K562 (cell line): ENCODE data around the gene PDGFD. TPM values are rescaled to one million over a fixed set of nuclear protein-coding genes. Genes with fewer than 3 reads are reported as not detected.
A peak's percentile ranks its signal among the peaks of the same experiment; 100 is the strongest.

Experiments
- ATAC-seq: fragments of 200-7000 bp; cut with Tn5 transposase; 3 replicates; pipeline ENCODE4 v1.9.1; 2020; ENCODE audit warnings: moderate library complexity
- BruUV-seq: library from RNA; stranded (reverse); fragments of 400-500 nt; replicated peaks from 2 replicates; lab custom pipeline; 2021; lab: Mats Ljungman, UMichigan
- CTCF ChIA-PET: fragments of 300-600 bp; formaldehyde crosslinking; extraction: SDS; loops from one replicate; lab custom pipeline; 2021; ENCODE audit warnings: low intra/inter-chr PET ratio; lab: Yijun Ruan, JAX
- POLR2A ChIA-PET: fragments of 300-600, 350-650 bp; sonication (Branson Sonifier 250); formaldehyde crosslinking; extraction: SDS; loops from one replicate; lab custom pipeline; 2021; ENCODE audit warnings: antibody characterized with exemption, inconsistent platforms; lab: Yijun Ruan, JAX
- DNase-seq, 4 experiments: peaks; one replicate each; pipeline versions ENCODE4 v3.0.0 to v3.0.0-alpha.2; 2011 to 2018; ENCODE audit warnings: low spot score in 3 of 4, mixed read lengths in 3 of 4; ENCODE audit errors: extremely low read depth in 1 of 4
- FAIRE-seq: peaks from 2 replicates; lab custom pipeline; 2011; peaks lifted over from hg19 to GRCh38; lab: Jason Lieb, UNC
- H2AFZ ChIP-seq: 2 replicates; pipeline ENCODE4 v1.6.0; 2011; ENCODE audit warnings: low read depth, low read length, control low read depth, inconsistent platforms
- H3K27ac ChIP-seq: fragments of 200-600 bp; 3 replicates; pipeline ENCODE4 v1.8.0; 2011; ENCODE audit warnings: low read depth, mild to moderate bottlenecking, control low read depth, inconsistent platforms, low read length, moderate library complexity, mixed read lengths; ENCODE audit errors: extremely low read depth
- H3K27me3 ChIP-seq, 2 experiments: fragments of 300-600 bp in 1 of 2; 2 replicates in 1 of 2; 3 replicates in 1 of 2; pipeline versions ENCODE4 v1.6.0 to v1.8.0; 2011; ENCODE audit warnings: inconsistent platforms in 2 of 2, low read length in 2 of 2, mild to moderate bottlenecking in 1 of 2, mixed read lengths in 1 of 2, moderate library complexity in 1 of 2; ENCODE audit not compliant: control insufficient read depth in 2 of 2, insufficient read depth in 2 of 2
- H3K36me3 ChIP-seq: fragments of 300-600 bp; 3 replicates; pipeline ENCODE4 v1.8.0; 2011; ENCODE audit warnings: mild to moderate bottlenecking, low read length, inconsistent platforms; ENCODE audit not compliant: control insufficient read depth, insufficient read depth
- H3K4me1 ChIP-seq, 2 experiments: fragments of 200-600 bp in 1 of 2; replicated peaks in 1 of 2; 2 replicates in 1 of 2; 3 replicates in 1 of 2; pipeline versions ENCODE4 v1.5.1 to v1.8.0; 2011; ENCODE audit warnings: inconsistent platforms in 2 of 2, low read length in 2 of 2, mild to moderate bottlenecking in 1 of 2, mixed read lengths in 1 of 2, moderate library complexity in 1 of 2; ENCODE audit not compliant: control insufficient read depth in 2 of 2, insufficient read depth in 2 of 2
- H3K4me2 ChIP-seq: 2 replicates; pipeline ENCODE4 v1.6.1; 2011; ENCODE audit warnings: low read length, control low read depth, inconsistent platforms, mixed read lengths; ENCODE audit not compliant: insufficient read depth
- H3K4me3 ChIP-seq: fragments of 200-600 bp; sonication (generic), shearing (Covaris generic); 2 replicates; pipeline ENCODE4 v1.5.1; 2016; ENCODE audit warnings: control low read depth, inconsistent platforms
- H3K79me2 ChIP-seq: fragments of 200-600 bp; 3 replicates; pipeline ENCODE4 v1.8.0; 2011; ENCODE audit warnings: low read length, inconsistent platforms; ENCODE audit not compliant: control insufficient read depth, insufficient read depth
- H3K9ac ChIP-seq, 2 experiments: 2 replicates each; pipeline versions ENCODE4 v1.6.0 to v1.6.1; 2011; ENCODE audit warnings: low read depth in 2 of 2, low read length in 2 of 2, control low read depth in 1 of 2, inconsistent platforms in 1 of 2, mild to moderate bottlenecking in 1 of 2, mixed read lengths in 1 of 2; ENCODE audit not compliant: insufficient read depth in 1 of 2
- H3K9me1 ChIP-seq: one replicate; pipeline ENCODE4 v1.6.0; 2011; ENCODE audit warnings: inconsistent platforms, mild to moderate bottlenecking, low read length, moderate library complexity; ENCODE audit not compliant: control insufficient read depth, insufficient read depth
- H3K9me3 ChIP-seq: replicated peaks from 2 replicates; pipeline ENCODE4 v1.5.1; 2011; ENCODE audit warnings: low read depth, low read length, inconsistent platforms; ENCODE audit not compliant: control insufficient read depth, insufficient read depth
- H4K20me1 ChIP-seq: replicated peaks from 2 replicates; pipeline ENCODE4 v1.6.1; 2011; ENCODE audit warnings: low read length, inconsistent platforms, mixed read lengths; ENCODE audit not compliant: control insufficient read depth, insufficient read depth
- C11orf30 ChIP-seq: fragments of 450-650 bp; IDR thresholded peaks from 2 replicates; pipeline ENCODE4 v1.6.1; 2016; ENCODE audit warnings: low read depth, mild to moderate bottlenecking
- JUN ChIP-seq, 2 experiments: sonication (generic) in 1 of 2; formaldehyde crosslinking in 1 of 2; IDR thresholded peaks; 2 replicates each; pipeline versions ENCODE4 v1.6.1 to v1.8.0; 2012 to 2022; ENCODE audit warnings: borderline replicate concordance in 2 of 2, mild to moderate bottlenecking in 2 of 2, improper control_type of control experiment in 1 of 2, low read depth in 1 of 2, low read length in 1 of 2, missing genetic modification reagents in 1 of 2
- ZNF316 ChIP-seq: fragments of 450-650 bp; IDR thresholded peaks from 2 replicates; pipeline ENCODE4 v1.6.1; 2016
- WGBS: fragments of 100-300 bp; shearing (Covaris generic); methylation state at CpG from one replicate; pipeline ENCODE4 v1.1.6; 2016; ENCODE audit warnings: low coverage, mixed read lengths; ENCODE audit not compliant: insufficient coverage; ENCODE audit errors: missing lambda C conversion rate; 5-methylcytosine and 5-hydroxymethylcytosine counted together
- in situ Hi-C: fragments of 300-500 bp; cut with MboI; formaldehyde crosslinking; loops from 4 replicates; pipeline ENCODE4 v1.15.0; 2018; ENCODE audit warnings: inconsistent platforms, mixed read lengths
- intact Hi-C: fragments of 100-400 bp; cut with micrococcal nuclease; formaldehyde crosslinking; loops from 2 replicates; pipeline ENCODE4 v1.14.2; 2022
- polyA plus RNA-seq, 8 experiments: library from polyadenylated mRNA; depleted of rRNA in 4 of 8; stranded (reverse) in 5 of 8; unstranded in 3 of 8; fragments of >200 nt; fragmentation: Nextera tagmentation in 2 of 8; fragmentation: Illumina TruSeq in 1 of 8; extraction: Ambion mirVana in 2 of 8; extraction: Trizol in 1 of 8; gene quantifications; 2 replicates each; pipeline versions ENCODE4 v1.2.1 to v1.2.3, GENCODE V29; 2011 to 2014; ENCODE audit warnings: inconsistent platforms in 1 of 8, missing spikeins in 1 of 8
- total RNA-seq, 7 experiments: library from RNA; depleted of rRNA in 6 of 7; stranded (reverse); fragments of >200 nt in 6 of 7; fragmentation: Illumina TruSeq in 2 of 7; extraction: Trizol in 2 of 7; gene quantifications; 2 replicates each; pipeline versions ENCODE4 v1.2.1 to v1.2.3, GENCODE V29; 2011 to 2021; ENCODE audit warnings: low replicate concordance in 1 of 7
- TF ChIP-seq, protein P1 (sequence below): fragments of 450-650 bp; formaldehyde crosslinking; IDR thresholded peaks from 2 replicates; pipeline ENCODE4 v1.4.0; 2020; ENCODE audit warnings: mild to moderate bottlenecking, mixed read lengths
- TF ChIP-seq, protein P2 (sequence below), 2 experiments: IDR thresholded peaks; 2 replicates each; pipeline ENCODE4 v1.6.1; 2012; ENCODE audit warnings: improper control_type of control experiment in 2 of 2, low read depth in 2 of 2, low read length in 2 of 2, borderline replicate concordance in 1 of 2

PDGFD gene
- total and polyA plus RNA-seq, 9 of the 15 experiments (the other 6 are each of a cell fraction or from before 2014, with no cell fraction given) = 0.11 TPM; not detected in 8

DNA sequence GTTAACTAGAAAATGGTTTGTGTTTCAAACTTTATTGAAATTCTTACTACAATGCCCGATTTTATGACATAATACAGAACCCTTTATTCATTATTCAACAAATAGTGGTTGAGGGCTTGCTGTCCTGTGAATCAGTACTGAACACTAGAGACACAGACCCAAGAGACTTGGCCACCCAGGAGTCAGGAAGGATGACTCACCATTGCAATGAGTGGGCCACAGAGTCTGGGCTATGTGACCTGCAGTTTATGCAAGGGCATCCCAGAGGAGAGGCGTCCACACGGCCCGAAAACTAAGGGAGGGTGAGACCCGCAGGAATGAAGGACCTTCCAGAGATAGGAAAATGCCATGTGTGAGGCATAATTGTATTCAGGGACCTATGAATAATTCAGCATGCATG, 271.3 kb downstream of the PDGFD start (continued):
- TF ChIP-seq, protein P1, sequence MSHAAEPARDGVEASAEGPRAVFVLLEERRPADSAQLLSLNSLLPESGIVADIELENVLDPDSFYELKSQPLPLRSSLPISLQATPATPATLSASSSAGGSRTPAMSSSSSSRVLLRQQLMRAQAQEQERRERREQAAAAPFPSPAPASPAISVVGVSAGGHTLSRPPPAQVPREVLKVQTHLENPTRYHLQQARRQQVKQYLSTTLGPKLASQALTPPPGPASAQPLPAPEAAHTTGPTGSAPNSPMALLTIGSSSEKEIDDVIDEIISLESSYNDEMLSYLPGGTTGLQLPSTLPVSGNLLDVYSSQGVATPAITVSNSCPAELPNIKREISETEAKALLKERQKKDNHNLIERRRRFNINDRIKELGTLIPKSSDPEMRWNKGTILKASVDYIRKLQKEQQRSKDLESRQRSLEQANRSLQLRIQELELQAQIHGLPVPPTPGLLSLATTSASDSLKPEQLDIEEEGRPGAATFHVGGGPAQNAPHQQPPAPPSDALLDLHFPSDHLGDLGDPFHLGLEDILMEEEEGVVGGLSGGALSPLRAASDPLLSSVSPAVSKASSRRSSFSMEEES (CRISPR knock-in tag) = no peak
- TF ChIP-seq, protein P2, sequence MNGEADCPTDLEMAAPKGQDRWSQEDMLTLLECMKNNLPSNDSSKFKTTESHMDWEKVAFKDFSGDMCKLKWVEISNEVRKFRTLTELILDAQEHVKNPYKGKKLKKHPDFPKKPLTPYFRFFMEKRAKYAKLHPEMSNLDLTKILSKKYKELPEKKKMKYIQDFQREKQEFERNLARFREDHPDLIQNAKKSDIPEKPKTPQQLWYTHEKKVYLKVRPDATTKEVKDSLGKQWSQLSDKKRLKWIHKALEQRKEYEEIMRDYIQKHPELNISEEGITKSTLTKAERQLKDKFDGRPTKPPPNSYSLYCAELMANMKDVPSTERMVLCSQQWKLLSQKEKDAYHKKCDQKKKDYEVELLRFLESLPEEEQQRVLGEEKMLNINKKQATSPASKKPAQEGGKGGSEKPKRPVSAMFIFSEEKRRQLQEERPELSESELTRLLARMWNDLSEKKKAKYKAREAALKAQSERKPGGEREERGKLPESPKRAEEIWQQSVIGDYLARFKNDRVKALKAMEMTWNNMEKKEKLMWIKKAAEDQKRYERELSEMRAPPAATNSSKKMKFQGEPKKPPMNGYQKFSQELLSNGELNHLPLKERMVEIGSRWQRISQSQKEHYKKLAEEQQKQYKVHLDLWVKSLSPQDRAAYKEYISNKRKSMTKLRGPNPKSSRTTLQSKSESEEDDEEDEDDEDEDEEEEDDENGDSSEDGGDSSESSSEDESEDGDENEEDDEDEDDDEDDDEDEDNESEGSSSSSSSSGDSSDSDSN (IDR thresholded peaks at IDR 0.05; ENCODE audit: borderline replicate concordance in 1 of 2, low read depth in 2 of 2, low read length in 2 of 2) = no peak

DNA sequence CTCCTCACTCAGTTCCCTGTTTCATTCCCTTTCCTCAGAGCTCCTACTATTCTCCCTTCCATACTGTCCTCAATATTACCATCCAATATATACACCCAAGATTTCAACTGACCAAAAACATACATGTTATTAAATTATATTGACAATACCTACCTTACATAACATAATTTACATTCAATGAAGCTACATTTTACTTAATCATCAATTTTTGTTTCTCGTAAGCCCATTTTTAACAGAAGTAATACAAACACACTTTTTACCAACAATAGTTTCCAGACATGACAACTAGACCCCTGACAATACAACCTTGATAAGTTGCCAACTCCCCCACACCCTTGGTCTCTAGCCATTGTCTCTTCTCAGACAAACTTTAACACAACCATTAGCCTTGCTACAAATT, 273.3 kb downstream of the PDGFD start:
- H3K27ac ChIP-seq = no peak overlapping the region

More for the DNA sequence above, 273.3 kb downstream of the PDGFD start:
- Histone ChIP-seq H3K36me3 (no peaks in the 10 kb centered on the region), H3K79me2 (no peaks in the 10 kb centered on the region), H3K4me2 (no peak overlapping the region), H2AFZ (no peak overlapping the region), H3K9me1 (no peaks in the 10 kb centered on the region), H3K9ac (no peak overlapping the region), H3K4me1 (no peaks in the 10 kb centered on the region), H3K27me3 (no peaks in the 10 kb centered on the region), H3K9me3 (no peaks in the 10 kb centered on the region), H4K20me1 (no peaks in the 10 kb centered on the region), H3K4me3 (no peak overlapping the region)
- no peak for ATAC-seq
- in situ Hi-C loops (no loop called here), intact Hi-C loops (no loop called here)
- ChIA-PET POLR2A (no interaction called here), CTCF (no interaction called here)
- no peak for FAIRE-seq
- no TSS peak for BruUV-seq
- no peak for DNase-seq
- 0% methylated on average over 1 of the region's 1 CpG for WGBS
- TF ChIP-seq JUN (IDR thresholded peaks at IDR 0.05; ENCODE audit: borderline replicate concordance, low read depth, low read length) (no peak), JUN (CRISPR knock-in tag; IDR thresholded peaks at IDR 0.05; ENCODE audit: borderline replicate concordance) (no peak), ZNF316 (peak; percentile 48; the same call in 1 of the 2 replicates), C11orf30 (peak; percentile 28; the same call in 1 of the 2 replicates)
